ENCODE measurements around the gene ARID3B.

DNA sequence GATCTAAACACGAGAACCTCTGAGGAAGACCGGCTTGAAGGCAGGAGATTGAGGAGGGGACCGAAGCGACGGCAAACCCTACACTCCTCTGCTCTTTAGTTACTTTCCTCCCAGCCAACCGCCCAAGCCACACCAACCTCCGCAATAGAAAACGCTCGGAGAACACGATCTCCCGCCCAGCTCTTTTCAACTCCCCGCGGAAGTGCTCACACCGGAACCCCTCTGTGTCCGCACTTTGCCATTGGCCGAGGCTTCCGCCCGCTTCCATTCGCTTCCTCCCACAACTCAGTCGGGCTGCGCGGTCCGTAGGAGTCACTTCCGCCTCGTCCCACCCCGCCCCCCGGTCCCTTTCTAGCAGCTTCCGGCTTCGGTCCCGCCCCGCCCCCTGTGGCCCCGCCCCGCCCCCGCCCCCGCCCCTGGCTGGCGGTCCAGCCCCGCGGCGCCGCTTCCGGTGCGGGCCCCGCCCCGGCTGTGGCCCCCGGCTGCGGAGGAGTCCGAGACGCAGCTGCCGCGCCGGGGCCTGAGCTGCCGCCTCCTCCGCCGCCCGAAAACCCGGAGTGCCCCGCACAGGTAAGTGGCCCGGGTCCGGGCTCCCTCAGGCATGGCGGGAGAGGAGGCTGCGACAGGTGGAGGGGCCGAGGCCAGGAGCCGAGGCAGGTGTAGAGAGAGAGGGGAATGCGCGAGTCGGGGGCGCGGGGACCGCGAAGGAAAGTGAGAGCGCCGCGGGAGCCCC is at the start of gene ARID3B:
- TF ChIP-seq, protein P1, sequence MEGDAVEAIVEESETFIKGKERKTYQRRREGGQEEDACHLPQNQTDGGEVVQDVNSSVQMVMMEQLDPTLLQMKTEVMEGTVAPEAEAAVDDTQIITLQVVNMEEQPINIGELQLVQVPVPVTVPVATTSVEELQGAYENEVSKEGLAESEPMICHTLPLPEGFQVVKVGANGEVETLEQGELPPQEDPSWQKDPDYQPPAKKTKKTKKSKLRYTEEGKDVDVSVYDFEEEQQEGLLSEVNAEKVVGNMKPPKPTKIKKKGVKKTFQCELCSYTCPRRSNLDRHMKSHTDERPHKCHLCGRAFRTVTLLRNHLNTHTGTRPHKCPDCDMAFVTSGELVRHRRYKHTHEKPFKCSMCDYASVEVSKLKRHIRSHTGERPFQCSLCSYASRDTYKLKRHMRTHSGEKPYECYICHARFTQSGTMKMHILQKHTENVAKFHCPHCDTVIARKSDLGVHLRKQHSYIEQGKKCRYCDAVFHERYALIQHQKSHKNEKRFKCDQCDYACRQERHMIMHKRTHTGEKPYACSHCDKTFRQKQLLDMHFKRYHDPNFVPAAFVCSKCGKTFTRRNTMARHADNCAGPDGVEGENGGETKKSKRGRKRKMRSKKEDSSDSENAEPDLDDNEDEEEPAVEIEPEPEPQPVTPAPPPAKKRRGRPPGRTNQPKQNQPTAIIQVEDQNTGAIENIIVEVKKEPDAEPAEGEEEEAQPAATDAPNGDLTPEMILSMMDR (IDR thresholded peaks at IDR 0.05), result no peak
- peak in 1 of 2 donors; percentile 47 for TF ChIP-seq POLR2A (IDR thresholded peaks at IDR 0.05)

Data from adrenal gland (tissue), 5 donors.